NB4 (cell line): ENCODE results near the gene PATJ.

Experiments
- DNase-seq: peaks from one replicate; pipeline ENCODE4 v3.0.0; 2010; ENCODE audit warnings: low read depth
- H3K4me3 ChIP-seq: one replicate; pipeline ENCODE4 v1.5.1; 2011; ENCODE audit warnings: mild to moderate bottlenecking, low read depth, low read length, moderate library complexity
- CTCF ChIP-seq: IDR thresholded peaks from one replicate; pipeline ENCODE4 v1.5.1; 2012; ENCODE audit warnings: low read depth, low read length
- MAX ChIP-seq: IDR thresholded peaks from 2 replicates; pipeline ENCODE4 v1.6.1; 2011; ENCODE audit warnings: low read depth, low read length
- MYC ChIP-seq: IDR thresholded peaks from 2 replicates; pipeline ENCODE4 v1.6.1; 2011; ENCODE audit warnings: low read depth, low read length
- POLR2A ChIP-seq: IDR thresholded peaks from 2 replicates; pipeline ENCODE4 v1.6.1; 2011; ENCODE audit warnings: mild to moderate bottlenecking; ENCODE audit not compliant: insufficient read length; ENCODE audit errors: extremely low read depth

PATJ gene

GRCh38 chr1:62221171-62221570 is 478.9 kb downstream of the PATJ start:
- TF ChIP-seq POLR2A (no peak), MAX (no peak), CTCF (no peak), MYC (no peak)
- no peak for DNase-seq
- no peak overlapping the region for H3K4me3 ChIP-seq

GRCh38 chr1:62222321-62222720 is 480.0 kb downstream of the PATJ start:
- no peak overlapping the region for H3K4me3 ChIP-seq
- DNase-seq = no peak
- TF ChIP-seq CTCF (no peak), POLR2A (no peak), MAX (no peak), MYC (no peak)

- no peak for DNase-seq
- H3K4me3 ChIP-seq = no peak overlapping the region
- TF ChIP-seq CTCF (no peak), MYC (no peak), MAX (no peak), POLR2A (no peak)
Observed at GRCh38 chr1:62224182-62224581, 481.9 kb downstream of the PATJ start.

- H3K4me3 ChIP-seq = no peak overlapping the region
- DNase-seq = no peak
- TF ChIP-seq POLR2A (no peak), CTCF (no peak), MYC (no peak), MAX (no peak)
Observed at GRCh38 chr1:62227496-62227895, 485.2 kb downstream of the PATJ start.
